ENCODE data around the gene SLC10A7. TPM values are rescaled to one million over a fixed set of nuclear protein-coding genes. Genes with fewer than 3 reads are reported as not detected.

SLC10A7 gene
- total RNA-seq, 4 donors from 2014 or later = 5.6 to 12.8 (median 6.8) TPM

GRCh38 chr4:146478009-146478408, 43.7 kb downstream of the SLC10A7 start:
- Histone ChIP-seq H3K4me1 (no peaks in the 10 kb centered on the region), H3K36me3 (peaks cover 0 to 5% of the 10 kb centered on the region in 2 donors), H3K27ac (no peak overlapping the region), H3K9me3 (peaks cover 0 to 19% (median 0%) of the 10 kb centered on the region in 3 donors), H3K4me3 (no peak overlapping the region), H3K27me3 (no peaks in the 10 kb centered on the region)
- TF ChIP-seq CTCF (IDR thresholded peaks at IDR 0.05) = no peak
- no peak for TF ChIP-seq POLR2A (IDR thresholded peaks at IDR 0.05)
- TF ChIP-seq EP300 (IDR thresholded peaks at IDR 0.05) = no peak
- TF ChIP-seq POLR2AphosphoS5 (IDR thresholded peaks at IDR 0.05) = no peak
- no peak for ATAC-seq
- 36 to 48% methylated on average over 1 to 3 of the region's 3 CpGs for WGBS, 2 donors (ENCODE audit: low coverage in 1 of 2)

DNA sequence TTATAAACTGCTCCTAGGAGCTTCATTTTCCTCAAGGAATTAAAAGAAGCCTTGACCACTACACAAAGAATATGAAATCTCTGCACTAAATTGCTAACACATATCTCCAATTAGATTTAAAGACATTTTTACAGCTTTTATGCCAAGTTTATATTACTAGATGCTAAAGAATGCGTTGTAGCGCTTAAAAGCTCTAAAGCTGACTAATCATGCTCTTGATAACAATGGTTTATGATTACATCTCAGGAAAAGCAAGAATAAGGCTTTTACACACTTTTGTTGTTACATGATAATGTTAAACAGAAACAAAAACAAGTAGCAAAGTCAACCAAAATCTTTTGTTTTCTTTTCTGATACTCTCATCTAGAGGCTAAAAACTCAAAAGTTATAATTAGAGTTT, 44.7 kb downstream of the SLC10A7 start:
- no peak for TF ChIP-seq EP300 (IDR thresholded peaks at IDR 0.05)
- no peak for TF ChIP-seq POLR2AphosphoS5 (IDR thresholded peaks at IDR 0.05)
- TF ChIP-seq POLR2A (IDR thresholded peaks at IDR 0.05) = no peak
- no peak for TF ChIP-seq CTCF (IDR thresholded peaks at IDR 0.05)
- H3K9me3 ChIP-seq = peaks cover 0 to 9% (median 0%) of the 10 kb centered on the region in 3 donors
- no peaks in the 10 kb centered on the region for H3K27me3 ChIP-seq
- no peak for ATAC-seq
- H3K27ac ChIP-seq = no peak overlapping the region
- no peaks in the 10 kb centered on the region for H3K36me3 ChIP-seq
- no peaks in the 10 kb centered on the region for H3K4me1 ChIP-seq
- 57 to 81% methylated on average over 2 of the region's 2 CpGs for WGBS, 2 donors (ENCODE audit: low coverage in 1 of 2)
- H3K4me3 ChIP-seq = no peak overlapping the region

- WGBS, 2 donors (ENCODE audit: low coverage in 1 of 2) = 100% methylated on average over 1 of the region's 1 CpG; no CpG with 5 or more reads in 1 of the 2 donors
- H3K4me1 ChIP-seq = no peaks in the 10 kb centered on the region
Observed at GRCh38 chr4:146472404-146472803, 49.3 kb downstream of the SLC10A7 start.

GRCh38 chr4:146470604-146471003, 51.1 kb downstream of the SLC10A7 start:
- Histone ChIP-seq H3K27ac (no peak overlapping the region), H3K4me3 (no peak overlapping the region), H3K36me3 (no peaks in the 10 kb centered on the region), H3K9me3 (no peaks in the 10 kb centered on the region), H3K27me3 (no peaks in the 10 kb centered on the region), H3K4me1 (no peaks in the 10 kb centered on the region)
- TF ChIP-seq CTCF (IDR thresholded peaks at IDR 0.05) = no peak
- no peak for TF ChIP-seq POLR2A (IDR thresholded peaks at IDR 0.05)
- no peak for TF ChIP-seq EP300 (IDR thresholded peaks at IDR 0.05)
- no peak for TF ChIP-seq POLR2AphosphoS5 (IDR thresholded peaks at IDR 0.05)
- ATAC-seq = no peak

More at GRCh38 chr4:146472404-146472803, 49.3 kb downstream of the SLC10A7 start:
- no peaks in the 10 kb centered on the region for H3K9me3 ChIP-seq
- no peak overlapping the region for H3K27ac ChIP-seq
- H3K4me3 ChIP-seq = no peak overlapping the region
- no peaks in the 10 kb centered on the region for H3K36me3 ChIP-seq
- ATAC-seq = no peak
- H3K27me3 ChIP-seq = no peaks in the 10 kb centered on the region
- TF ChIP-seq EP300 (IDR thresholded peaks at IDR 0.05) (no peak), POLR2A (IDR thresholded peaks at IDR 0.05) (no peak), CTCF (IDR thresholded peaks at IDR 0.05) (no peak), POLR2AphosphoS5 (IDR thresholded peaks at IDR 0.05) (no peak)

- H3K9me3 ChIP-seq = no peaks in the 10 kb centered on the region
- H3K36me3 ChIP-seq = no peaks in the 10 kb centered on the region
- 90 to 100% methylated on average over 1 of the region's 1 CpG for WGBS, 2 donors (ENCODE audit: low coverage in 1 of 2)
- H3K27me3 ChIP-seq = no peaks in the 10 kb centered on the region
- no peaks in the 10 kb centered on the region for H3K4me1 ChIP-seq
- no peak overlapping the region for H3K4me3 ChIP-seq
- ATAC-seq = no peak
- TF ChIP-seq POLR2A (IDR thresholded peaks at IDR 0.05) = no peak
- no peak for TF ChIP-seq POLR2AphosphoS5 (IDR thresholded peaks at IDR 0.05)
- no peak for TF ChIP-seq EP300 (IDR thresholded peaks at IDR 0.05)
- no peak for TF ChIP-seq CTCF (IDR thresholded peaks at IDR 0.05)
- no peak overlapping the region for H3K27ac ChIP-seq
Observed at GRCh38 chr4:146469022-146469421, 52.7 kb downstream of the SLC10A7 start.
